GM18909 (cell line): ENCODE results near the gene ABHD16A.

Experiments
- ATAC-seq: cut with Tn5 transposase; IDR thresholded peaks from one replicate; pipeline ENCODE4 v1.9.1; 2021; ENCODE audit warnings: mild to moderate bottlenecking; ENCODE audit not compliant: unreplicated experiment, poor library complexity

The ABHD16A gene

DNA sequence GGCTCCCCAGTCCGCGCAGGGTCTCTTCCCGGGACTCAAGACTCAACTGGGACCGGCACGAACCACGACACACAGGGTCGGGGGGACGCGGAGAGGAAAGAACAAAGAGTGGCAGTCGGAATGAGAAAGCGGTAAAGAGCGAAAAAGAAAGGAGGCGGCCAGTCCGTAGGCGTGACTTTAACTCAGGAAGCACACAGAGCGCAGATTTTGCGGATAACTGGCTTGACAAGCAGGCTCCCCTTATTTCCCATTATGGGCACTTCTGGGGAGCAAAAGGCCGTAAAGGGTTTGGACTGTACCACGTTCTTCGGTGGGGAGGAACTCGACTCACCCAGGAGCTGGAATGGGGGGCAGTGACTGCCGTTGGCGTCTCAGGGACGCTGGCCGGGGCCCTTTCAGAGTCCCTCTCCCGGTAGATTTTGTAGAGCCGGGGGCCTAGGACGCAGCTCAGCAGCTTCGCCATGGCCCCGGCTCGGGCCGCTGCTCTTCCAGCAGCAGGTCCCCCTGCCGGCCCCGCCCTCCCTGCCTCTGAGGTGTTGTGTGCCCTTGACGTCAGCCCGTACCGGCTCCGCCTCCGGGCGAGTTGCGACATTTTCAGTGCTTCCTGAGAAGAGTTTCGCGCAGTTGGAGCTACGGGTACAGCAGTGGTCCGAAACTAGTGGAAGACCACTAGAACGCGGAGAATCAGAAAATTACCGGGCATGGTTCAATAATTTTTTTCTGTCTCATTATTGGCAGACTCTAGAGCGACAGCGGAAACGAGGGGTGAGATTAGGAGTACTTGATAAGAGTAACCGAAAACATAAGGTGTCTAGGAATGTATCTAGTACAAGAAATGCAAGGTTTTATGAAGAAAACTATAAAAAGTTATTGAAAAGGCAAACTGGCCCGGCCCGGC lies at the start of gene ABHD16A:
ABHD16A (minus strand) TSS at position 506 of the 898 bp plus-strand sequence; CDS start at position 463, 43 bp downstream.
- peak; percentile 85 for ATAC-seq

DNA sequence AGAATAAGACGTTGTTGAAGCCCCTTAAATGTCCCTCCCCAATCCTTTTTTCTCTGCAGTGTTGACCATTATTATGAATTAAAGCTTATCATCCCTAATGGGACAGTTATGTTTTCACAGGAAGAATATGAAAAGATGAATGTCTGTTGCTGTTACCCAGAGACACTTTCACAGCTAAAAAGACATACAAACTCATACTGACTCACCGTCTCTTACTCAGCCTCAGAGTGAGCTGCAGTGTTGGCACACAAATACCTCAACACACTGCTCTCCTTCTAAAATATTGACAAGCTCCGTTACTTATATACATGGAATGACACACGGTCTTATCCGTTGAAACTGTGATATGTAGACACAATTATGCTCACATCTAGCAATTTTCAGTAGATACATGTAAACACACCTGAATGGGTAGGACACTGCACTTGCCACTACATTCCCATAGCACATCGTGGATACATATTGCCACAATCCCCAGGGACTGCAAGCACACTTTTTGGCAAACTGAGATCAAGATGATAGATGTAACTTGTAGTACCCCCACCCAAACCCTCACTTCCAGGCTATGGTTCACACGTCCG lies 49.7 kb upstream of the ABHD16A start:
- ATAC-seq: no peak

DNA sequence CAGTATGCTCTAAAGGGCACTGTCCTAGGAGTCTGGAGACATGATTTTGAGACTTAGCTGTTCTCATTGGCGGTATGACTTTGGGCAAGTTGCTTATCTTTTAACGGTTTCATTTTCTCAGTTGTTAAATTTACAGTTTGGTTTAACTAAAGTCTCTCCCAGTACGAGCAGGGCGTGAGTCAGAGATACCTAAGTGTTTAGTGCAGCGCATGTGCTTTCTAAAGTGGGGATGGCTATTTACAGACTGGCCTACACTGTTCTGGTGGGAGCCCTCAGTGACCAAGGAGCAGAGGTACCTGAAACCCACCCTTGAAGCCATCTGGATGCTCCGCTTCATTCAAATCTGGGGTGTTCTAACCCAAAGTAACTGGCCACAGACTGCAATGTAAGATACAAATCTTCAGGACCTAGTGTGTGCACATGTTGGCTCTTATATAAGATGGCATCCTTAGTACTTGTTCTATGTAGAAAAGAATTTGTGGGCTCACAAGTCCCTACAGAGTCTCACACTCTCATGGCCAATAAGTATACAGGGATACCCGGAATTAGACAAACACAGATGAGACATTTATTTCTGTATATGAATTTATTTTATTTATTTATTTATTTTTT lies 47.4 kb upstream of the ABHD16A start:
- ATAC-seq: no peak

DNA sequence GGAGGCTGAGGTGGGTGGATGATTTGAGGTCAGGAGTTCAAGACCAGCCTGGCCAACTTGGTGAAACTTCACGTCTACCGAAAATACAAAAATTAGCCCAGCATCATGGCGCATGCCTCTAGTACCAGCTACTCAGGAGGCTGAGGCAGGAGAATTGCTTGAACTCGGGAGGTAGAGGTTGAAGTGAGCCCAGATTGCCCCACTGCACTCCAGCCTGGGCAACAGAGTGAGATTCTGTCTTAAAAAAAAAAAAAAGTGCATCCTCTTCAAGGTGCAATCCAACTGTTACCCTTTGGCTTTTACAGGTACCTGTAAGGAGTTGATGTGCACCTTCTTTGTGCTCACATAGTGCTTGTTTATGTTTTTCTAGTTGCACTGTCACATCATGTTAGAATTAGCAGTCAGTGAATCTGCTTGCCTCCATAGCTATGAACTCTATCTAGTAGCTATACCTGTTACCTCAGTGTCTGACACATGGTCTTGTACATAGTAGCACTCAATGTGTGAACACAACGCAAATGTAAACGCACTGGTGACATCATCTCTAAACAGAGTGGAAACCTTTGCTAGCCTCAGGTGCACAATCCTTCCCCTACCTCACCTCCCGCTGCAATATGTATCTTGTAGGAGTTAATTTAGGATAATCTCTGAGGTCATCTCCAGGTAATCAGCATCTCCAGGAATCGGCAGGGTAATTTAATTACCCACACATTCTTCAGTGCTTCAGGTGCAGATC lies 46.3 kb upstream of the ABHD16A start:
- no peak for ATAC-seq

DNA sequence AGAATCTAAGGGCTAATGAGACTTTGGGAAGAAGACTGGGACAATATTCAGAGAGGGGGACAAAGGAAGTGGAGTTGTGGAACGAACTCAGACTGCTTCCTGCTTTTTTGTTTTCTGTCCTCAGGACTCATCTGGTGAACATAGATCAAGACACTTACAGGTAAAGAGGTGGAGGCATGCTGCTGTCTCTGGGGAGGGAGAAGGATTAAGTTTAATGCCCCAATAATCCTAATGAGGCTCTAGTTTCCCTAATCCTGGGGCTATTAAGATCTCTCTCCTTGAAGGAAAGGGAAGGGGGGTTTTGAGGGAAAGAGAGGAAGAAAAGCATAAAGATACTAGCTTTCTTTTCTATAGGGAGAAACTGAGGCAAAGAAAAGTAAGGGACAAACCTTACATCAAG lies 41.3 kb upstream of the ABHD16A start:
- ATAC-seq: no peak

DNA sequence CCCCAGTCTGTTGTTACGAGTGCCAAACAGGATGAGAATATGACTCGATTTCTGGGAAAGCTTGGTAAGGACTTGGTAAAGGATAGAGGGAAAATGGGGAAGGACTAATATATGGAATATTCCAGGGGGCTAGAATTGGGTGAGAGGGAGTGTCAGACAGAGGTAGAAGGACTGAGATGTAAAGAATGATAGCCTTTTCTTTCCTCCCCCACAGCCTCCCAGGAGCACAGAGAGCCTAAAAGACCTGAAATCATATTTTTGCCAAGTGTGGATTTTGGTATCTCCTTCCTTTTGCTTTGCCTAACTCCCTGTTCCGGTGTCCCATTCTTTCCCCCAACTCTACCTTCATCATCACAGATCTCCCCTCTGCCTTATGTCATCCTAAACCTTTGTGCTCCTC lies 39.8 kb upstream of the ABHD16A start:
- ATAC-seq: no peak

DNA sequence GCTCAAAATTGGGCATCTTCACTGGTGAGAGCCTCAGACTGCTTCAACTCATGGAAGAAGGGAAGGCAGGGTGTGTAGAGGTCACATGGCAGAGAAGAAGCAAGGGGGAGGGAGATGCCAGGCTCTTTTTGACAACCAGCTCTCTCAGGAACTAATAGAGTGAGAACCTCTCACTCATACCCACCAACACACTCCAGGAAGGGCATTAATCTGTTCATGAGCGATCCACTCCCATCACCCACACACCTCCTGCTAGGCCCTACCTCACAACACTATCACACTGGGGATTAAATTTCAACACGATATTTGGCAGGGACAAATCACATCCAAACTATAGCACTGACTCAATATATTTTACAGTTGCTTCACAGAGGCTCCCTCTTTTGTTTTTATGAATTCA lies 38.7 kb upstream of the ABHD16A start:
- ATAC-seq: no peak

DNA sequence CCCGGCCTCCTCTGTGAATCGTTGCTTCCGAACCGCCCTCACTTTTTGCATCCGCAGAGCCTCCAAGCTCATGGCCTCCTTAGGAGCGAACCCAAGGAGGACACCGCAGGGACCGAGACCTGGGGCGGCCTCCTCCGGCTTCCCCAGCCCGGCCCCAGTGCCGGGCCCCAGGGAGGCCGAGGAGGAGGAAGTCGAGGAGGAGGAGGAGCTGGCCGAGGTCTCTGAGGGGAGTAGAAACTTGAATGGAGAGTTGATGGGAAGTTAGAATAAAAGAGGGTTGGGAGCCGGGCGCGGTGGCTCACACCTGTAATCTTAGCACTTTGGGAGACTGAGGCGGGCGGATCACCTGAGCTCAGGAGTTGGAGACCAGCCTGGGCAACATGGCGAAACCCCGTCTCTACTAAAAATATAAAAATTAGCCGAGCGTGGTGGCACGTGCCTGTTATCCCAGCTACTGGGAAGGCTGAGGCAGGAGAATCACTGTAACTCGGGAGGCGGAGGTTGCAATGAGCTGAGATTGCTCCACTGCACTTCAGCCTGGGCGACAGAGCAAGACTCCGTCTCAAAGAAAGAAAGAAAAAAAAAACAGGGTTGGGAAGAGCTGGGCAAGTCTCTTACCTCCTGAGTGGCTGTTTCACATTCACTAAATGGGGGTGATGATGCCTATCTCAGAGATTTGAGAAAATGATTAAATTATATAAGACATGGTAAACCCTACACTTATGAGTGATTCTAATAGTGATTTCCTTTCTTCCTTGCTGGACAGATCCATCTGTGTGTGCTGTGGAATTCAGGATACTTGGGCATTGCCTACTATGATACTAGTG lies 37.5 kb upstream of the ABHD16A start:
- peak; percentile 1 for ATAC-seq

DNA sequence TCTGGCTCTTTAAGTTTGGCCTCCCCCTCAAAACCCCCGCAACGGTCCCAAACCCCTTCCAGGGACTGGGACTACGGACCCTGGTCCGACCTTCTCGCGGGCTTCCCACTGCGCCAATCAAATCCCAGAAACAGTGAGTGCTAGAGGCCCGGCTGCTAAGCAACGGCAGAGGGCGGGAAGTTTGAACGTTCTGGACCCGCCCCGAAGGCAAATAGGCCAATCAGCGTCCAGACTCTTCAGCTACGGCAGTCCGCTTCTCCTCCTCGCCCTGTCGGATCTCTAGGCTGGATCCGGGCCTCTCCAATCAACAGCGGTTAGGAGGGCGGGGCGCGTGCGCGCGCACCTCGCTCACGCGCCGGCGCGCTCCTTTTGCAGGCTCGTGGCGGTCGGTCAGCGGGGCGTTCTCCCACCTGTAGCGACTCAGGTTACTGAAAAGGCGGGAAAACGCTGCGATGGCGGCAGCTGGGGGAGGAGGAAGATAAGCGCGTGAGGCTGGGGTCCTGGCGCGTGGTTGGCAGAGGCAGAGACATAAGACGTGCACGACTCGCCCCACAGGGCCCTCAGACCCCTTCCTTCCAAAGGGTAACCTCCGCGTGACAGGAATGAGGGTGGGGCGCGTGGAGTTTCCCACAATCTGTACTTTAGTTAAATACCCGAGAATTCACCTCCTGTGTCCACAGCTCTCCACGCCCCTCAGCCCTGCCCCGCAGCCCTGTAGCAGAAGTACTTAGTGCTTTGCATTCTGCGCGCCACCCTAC lies 36.7 kb upstream of the ABHD16A start, which contains the start of gene MSH5:
MSH5 (plus strand) TSS at position 367 of the 758 bp plus-strand sequence. CDS start 462 bp downstream, outside the sequence.
- peak; percentile 73 for ATAC-seq

DNA sequence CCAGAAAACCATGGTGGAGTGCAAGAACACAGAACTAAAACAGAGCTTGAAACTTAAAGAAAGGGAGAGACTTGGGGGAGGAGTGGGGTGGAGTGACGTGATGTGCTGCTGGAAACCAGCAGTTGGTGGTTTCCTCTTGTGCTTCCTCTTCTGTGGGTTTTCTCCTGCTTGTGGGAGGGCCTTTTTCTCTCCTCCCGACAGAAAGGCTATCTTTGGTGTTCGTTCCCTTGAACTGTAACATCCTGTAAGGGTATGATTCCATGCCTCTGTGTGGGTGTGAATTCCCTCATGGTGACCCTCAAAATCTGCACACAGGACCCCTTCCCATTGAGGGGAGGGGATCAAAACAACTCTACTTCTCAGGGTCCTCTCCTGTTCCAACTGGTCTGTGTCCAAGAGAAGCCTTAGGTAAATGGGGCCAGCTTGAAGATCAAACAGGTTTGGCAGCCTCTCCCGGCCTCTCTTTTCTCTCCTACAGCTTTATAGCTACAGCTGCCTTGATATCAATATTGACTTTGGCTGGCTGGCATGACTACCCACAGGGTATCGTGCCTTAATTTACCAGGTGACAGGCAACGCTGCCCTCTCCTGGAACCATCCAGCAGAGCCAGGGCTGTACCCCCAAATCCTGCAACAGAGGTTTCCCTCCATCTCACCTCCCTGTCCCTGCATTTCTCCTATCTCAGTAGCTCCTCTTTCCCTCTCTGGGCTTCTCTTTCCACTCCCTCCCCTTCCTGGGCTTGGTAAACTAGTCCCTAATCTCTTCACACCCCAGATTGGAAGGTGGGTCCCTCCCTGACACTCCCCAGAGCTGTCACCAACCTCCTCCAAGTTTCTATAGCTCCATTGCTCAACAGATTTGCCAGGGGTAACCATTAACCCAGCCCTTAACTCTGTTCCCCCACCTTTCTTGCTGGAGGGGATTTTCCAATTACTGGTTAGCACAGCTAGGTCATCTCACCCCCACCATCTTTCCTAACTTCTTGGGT lies 35.2 kb upstream of the ABHD16A start:
- ATAC-seq: no peak

DNA sequence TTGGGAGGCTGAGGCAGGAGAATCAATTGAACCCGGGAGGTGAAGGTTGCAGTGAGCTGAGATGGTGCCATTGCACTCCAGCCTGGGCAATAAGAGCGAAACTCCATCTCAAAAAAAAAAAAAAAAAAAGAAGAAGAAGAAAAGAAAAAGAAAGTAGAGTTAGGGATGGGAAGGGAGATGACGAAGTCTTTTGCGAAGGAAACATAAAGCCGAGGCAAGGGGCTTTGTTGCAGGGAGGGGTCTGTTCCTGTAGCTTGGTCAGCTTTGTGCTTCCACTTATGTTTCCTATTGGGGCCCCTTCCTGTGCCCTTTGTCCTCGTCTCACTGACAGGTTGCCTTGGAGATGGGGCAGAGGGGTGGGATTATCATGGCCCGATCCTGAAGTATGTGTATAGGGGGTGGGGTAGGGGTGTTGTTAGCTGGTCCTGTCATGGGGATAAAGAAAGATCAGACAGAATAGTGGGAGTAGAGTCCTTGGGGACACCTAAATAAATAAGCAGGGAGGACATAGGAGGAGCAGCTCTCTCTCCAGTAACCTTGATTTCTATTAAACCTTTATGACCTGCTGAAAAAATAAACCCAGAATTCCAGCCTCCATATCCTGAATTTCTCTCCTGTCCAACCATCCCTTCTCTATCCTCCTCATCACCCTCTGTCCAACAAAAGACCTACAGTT lies 34.3 kb upstream of the ABHD16A start:
- ATAC-seq: no peak

DNA sequence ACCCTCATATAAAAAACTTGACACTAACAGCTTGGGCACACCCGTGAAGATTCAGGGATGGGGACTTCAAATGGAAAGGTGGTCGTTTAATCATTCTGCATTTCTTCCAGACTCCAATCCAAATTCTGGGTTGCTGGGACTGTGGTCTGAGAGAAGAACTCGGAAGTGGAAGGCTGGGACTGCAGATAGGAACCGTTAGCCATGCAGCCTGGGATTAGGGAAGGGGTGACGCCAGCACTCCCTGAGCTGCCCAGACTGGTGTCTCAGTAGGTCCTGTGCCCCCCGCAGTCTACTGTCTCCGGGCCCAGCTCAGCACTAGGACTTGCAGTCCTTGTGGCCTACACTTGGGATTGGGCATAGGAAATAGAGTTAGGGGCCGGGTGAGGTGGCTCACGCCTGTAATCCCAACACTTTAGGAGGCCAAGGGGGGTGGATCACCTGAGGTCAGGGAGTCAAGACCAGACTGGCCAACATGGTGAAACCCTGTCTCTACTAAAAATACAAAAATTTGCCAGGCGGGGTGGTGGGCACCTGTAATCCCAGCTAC lies 33.7 kb upstream of the ABHD16A start:
- no peak for ATAC-seq

DNA sequence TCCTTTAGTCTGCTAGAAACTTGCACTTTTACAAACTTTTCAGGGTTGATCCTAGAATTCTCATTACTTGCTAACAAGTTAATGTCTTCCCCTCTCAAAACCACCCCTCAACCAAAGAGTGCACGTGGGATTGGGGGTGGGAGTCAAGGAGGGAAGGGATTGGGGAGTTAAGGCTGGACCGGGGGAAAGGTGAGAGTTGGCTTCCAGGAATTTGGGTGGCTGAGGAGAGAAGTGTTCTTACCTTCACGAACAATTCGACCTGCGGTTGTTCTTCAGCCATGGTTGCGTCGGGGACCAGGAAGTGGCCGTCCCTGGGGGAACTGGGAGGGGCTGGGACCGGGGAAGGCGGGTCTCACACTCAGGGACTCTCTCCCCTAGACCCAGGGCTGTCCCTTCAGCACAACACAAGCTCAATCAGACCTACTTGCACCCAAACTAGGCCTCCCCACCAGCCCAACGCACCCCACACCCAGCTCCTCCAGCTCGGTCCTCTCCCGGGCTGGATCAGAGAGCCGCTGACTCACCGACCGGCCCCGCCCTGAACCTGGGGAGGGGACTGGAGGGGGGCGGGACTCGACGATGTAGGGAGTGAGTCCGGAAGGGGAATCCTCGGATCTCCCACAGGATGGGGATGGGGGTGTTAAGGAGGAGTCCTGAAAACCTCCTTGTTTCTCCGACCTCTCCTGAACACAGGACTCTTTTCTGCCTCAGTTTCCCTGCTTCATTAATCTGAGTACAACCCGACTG lies 33.1 kb upstream of the ABHD16A start, which contains the start of gene CLIC1:
CLIC1 (minus strand) TSS at position 510 of the 747 bp plus-strand sequence; CDS start at position 280, 230 bp downstream.
- ATAC-seq: peak; percentile 19

DNA sequence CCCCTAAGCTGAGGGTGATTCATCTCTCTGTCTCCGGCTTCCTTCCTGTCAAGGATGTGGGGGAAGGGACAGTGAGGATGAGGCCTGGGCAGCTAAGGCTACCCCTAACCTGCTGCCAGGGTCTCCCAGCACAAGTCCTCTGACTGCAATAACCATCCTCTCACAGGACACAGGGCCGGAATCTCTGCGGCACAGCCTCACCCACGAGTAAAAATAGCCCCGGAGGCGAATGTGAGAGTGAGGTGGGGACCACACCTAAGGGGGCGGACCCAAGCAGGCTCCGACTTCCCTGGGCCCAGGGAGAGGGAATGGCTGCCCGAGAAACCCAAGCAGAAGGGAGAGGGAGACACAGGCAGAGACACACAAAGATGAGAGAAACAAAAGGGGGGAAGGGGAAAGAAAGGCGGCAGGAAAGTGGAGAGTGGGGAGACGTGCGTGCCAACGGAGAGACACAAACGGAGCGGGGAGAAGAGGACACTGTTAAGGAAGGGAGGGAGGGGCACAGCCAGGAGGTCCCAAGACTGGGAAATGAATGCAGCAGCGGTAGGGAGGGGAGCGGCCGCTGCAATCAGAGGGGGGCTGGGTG lies 31.8 kb upstream of the ABHD16A start:
- ATAC-seq: peak; percentile 37

DNA sequence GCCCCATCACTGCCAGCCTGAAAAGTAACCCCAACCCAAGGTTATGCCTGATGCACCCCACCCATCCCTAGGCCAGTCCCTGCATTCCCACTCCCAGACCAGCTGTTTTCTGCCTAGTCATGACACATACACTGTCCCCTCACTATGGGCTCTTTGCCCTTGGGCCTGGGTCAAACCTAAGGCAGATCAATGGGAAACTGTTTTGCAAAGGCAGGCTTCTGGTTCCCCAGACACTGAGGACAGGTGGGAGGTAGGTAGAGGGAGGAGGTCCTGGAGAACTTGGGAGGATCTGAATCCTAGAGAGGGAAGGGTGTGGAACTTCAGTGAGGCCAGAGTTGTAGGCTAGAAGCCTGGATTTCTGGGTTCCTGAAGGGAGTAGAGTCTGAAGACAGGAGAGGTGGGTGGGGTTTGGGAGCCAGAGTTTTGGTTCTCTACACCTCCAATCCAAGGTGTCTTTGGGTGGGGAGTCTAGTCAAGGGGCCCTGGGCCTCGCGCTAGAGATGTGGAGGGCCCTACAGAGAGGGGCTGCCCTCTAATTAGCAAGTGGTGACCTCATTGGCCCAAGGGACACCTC lies 31.2 kb upstream of the ABHD16A start:
- ATAC-seq: no peak
